Kidney (tissue), 14 donors: ENCODE measurements around the gene OR2S2. TPM values are rescaled to one million over a fixed set of nuclear protein-coding genes. Genes with fewer than 3 reads are reported as not detected.

ENCODE experiments used
- DNase-seq, 5 donors: peaks; one replicate each; pipeline ENCODE4 v3.0.0-alpha.2; 2013 to 2020
- FAIRE-seq: peaks from 2 replicates; lab custom pipeline; 2012; peaks lifted over from hg19 to GRCh38; lab: Jason Lieb, UNC
- H3K27ac ChIP-seq, 2 donors: one replicate each; pipeline ENCODE4 v1.7.0; 2013; ENCODE audit warnings: low read depth in 2 of 2, low read length in 2 of 2, inconsistent platforms in 1 of 2
- H3K27me3 ChIP-seq: one replicate; pipeline ENCODE4 v1.7.1; 2013; ENCODE audit warnings: low read length, inconsistent platforms; ENCODE audit not compliant: control insufficient read depth, insufficient read depth
- H3K36me3 ChIP-seq, 3 donors: one replicate each; pipeline versions ENCODE4 v1.7.0 to v1.7.1; 2013; ENCODE audit warnings: low read length in 3 of 3, control low read depth in 1 of 3, inconsistent platforms in 1 of 3; ENCODE audit not compliant: insufficient read depth in 3 of 3, control insufficient read depth in 2 of 3
- H3K4me1 ChIP-seq, 3 donors: one replicate each; pipeline versions ENCODE4 v1.7.0 to v1.7.1; 2013; ENCODE audit warnings: low read length in 3 of 3, inconsistent platforms in 1 of 3, low read depth in 1 of 3; ENCODE audit not compliant: control insufficient read depth in 2 of 3, insufficient read depth in 2 of 3
- H3K4me3 ChIP-seq, 3 donors: one replicate each; pipeline versions ENCODE4 v1.7.0 to v1.8.1; 2013; ENCODE audit warnings: low read length in 3 of 3, control low read depth in 1 of 3, inconsistent platforms in 1 of 3
- H3K9ac ChIP-seq, 3 donors: one replicate each; pipeline versions ENCODE4 v1.7.0 to v1.7.1; 2013; ENCODE audit warnings: low read length in 3 of 3, control low read depth in 1 of 3, inconsistent platforms in 1 of 3
- H3K9me3 ChIP-seq, 3 donors: one replicate each; pipeline versions ENCODE4 v1.7.0 to v1.7.1; 2013; ENCODE audit warnings: low read length in 3 of 3, control low read depth in 1 of 3, inconsistent platforms in 1 of 3; ENCODE audit not compliant: control insufficient read depth in 2 of 3, insufficient read depth in 1 of 3
- intact Hi-C: fragments of 100-400 bp; cut with DNase I; formaldehyde crosslinking; loops from one replicate; pipeline ENCODE4 v1.11.1; 2022
- polyA plus RNA-seq: library from polyadenylated mRNA; stranded (reverse); fragments of 350-450 nt; fragmentation: Illumina TruSeq; extraction: RNeasy Lipid Tissue Mini Kit (QIAGEN cat#74804); gene quantifications from one replicate; pipeline ENCODE4 v1.2.3, GENCODE V29; 2014; ENCODE audit warnings: low read depth, low replicate concordance; ENCODE audit not compliant: insufficient read depth
- total RNA-seq: library from RNA; stranded (reverse); fragmentation: NEBNext Ultra II Directional; extraction: Animal tissue kit (Norgen Biotek cat#: 25700); gene quantifications from one replicate; pipeline ENCODE4 v1.2.1, GENCODE V29; 2021
- TF ChIP-seq, protein P1 (sequence below): IDR thresholded peaks from 3 replicates; pipeline ENCODE4 v1.5.1; 2012; ENCODE audit warnings: mild to moderate bottlenecking, moderate library complexity, borderline replicate concordance; ENCODE audit not compliant: insufficient read depth; ENCODE audit errors: extremely low read depth
- donor health status: control.
- donor health status: control.
- donor health status: control.
- donor health status: control.
- donor health status: control.
- donor health status: DM: yes; HTN: yes; CAD: no.
- donor health status: Normal renal cell carcinoma (clear cell type).

Gene OR2S2
- total and polyA plus RNA-seq, 2 donors from 2014 or later = not detected

DNA sequence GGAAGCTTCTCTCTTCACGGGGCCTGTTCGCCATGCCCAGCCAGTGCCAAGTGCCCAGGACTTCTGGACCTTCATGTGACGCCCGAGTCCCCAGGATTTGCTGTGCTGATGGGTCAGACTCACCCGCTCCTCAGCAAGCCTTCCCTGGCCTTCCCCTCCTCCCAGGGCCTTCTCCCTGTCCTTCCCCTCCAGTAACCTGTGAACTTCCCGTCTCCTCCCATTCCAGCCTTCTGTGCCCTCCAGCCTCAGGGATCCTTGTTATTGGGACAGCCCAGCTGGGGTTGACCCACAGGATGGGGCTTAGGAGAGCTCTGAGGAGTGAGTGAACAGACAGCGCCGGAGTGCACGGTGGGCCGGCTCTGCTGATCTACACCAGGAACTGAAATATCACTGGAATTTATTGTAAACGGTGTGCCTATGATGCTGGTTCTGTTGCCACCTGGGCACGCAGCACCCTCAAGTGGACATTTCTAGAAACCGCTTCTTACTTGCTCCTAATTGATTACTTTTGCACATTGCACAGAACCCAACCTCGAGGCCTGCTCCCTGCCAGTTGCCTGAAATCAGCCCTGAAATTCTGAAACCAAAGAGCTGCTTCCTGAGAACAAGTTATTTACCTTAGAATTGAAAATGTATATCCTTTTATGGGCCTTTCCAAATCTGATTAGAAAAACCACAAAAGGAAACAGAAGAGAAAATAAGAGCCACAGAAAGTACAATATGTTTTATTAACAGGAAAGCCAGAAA, 47.2 kb downstream of the OR2S2 start:
- Histone ChIP-seq H3K4me3 (peak overlapping the region in 2 of 3 donors; percentile 1 to 38), H3K27ac (peak overlapping the region; percentile 90 to 96), H3K9ac (peak overlapping the region in 2 of 3 donors; percentile 57 to 66), H3K9me3 (peaks cover 0 to 4% (median 0%) of the 10 kb centered on the region in 3 donors), H3K36me3 (peaks cover 0 to 4% (median 0%) of the 10 kb centered on the region in 3 donors), H3K4me1 (peaks cover 5 to 66% (median 27%) of the 10 kb centered on the region in 3 donors), H3K27me3 (no peaks in the 10 kb centered on the region)
- FAIRE-seq (no peak), DNase-seq (peak in 2 of 5 donors; percentile 12 to 76)
- intact Hi-C loops = no loop called here
- TF ChIP-seq, protein P1, sequence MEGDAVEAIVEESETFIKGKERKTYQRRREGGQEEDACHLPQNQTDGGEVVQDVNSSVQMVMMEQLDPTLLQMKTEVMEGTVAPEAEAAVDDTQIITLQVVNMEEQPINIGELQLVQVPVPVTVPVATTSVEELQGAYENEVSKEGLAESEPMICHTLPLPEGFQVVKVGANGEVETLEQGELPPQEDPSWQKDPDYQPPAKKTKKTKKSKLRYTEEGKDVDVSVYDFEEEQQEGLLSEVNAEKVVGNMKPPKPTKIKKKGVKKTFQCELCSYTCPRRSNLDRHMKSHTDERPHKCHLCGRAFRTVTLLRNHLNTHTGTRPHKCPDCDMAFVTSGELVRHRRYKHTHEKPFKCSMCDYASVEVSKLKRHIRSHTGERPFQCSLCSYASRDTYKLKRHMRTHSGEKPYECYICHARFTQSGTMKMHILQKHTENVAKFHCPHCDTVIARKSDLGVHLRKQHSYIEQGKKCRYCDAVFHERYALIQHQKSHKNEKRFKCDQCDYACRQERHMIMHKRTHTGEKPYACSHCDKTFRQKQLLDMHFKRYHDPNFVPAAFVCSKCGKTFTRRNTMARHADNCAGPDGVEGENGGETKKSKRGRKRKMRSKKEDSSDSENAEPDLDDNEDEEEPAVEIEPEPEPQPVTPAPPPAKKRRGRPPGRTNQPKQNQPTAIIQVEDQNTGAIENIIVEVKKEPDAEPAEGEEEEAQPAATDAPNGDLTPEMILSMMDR = peak; percentile 50

DNA sequence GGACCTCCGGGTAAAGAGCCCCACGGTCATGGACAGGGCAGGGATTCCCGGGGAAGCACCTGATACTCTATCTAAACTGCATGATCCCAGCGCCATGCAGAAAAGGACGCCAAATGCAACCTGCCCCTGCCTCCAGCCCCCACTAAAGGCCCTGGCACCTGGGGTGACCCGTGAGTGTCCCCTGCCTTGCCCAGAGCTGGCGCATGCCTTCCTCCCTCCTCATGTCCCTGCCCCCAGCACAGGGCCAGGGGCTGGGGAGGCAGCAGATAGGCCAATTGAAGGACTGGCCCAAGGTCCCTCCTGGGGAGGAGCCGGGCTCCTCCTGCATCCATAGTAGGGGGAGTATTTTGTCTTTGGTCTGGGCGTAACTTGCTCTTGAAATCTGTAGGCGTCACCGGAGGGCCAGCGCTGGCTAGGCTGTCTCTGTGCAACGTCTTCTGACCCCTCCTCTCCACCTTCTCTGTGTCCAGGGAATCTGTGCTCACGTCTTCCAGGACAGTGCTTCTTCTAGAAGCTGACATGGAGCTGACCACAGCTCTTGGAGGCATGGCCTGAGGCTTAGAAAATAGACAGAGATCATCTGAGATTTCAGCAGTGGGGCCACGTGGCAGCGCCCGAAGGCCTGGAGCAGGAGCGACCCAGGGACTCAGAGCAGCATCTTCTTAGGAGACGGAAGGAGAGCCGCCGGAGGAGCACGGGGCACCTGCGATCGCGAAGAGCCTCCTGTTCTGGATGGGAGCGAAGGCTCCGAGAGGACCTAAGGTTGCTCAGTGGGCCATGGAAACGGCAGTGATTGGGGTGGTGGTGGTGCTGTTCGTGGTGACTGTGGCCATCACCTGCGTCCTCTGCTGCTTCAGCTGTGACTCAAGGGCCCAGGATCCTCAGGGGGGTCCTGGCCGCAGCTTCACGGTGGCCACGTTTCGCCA, 48.0 kb downstream of the OR2S2 start:
- TF ChIP-seq, protein P1 = no peak
- peak overlapping the region; percentile 90 to 96 for H3K27ac ChIP-seq
- intact Hi-C loops = no loop called here
- peaks cover 0 to 4% (median 0%) of the 10 kb centered on the region in 3 donors for H3K9me3 ChIP-seq
- no peak for DNase-seq
- FAIRE-seq = no peak
- peak overlapping the region in 1 of 3 donors; percentile 66 for H3K9ac ChIP-seq
- peak overlapping the region in 2 of 3 donors; percentile 1 to 38 for H3K4me3 ChIP-seq
- peaks cover 0 to 4% (median 0%) of the 10 kb centered on the region in 3 donors for H3K36me3 ChIP-seq
- H3K4me1 ChIP-seq = peaks cover 8 to 66% (median 34%) of the 10 kb centered on the region in 3 donors
- no peaks in the 10 kb centered on the region for H3K27me3 ChIP-seq

DNA sequence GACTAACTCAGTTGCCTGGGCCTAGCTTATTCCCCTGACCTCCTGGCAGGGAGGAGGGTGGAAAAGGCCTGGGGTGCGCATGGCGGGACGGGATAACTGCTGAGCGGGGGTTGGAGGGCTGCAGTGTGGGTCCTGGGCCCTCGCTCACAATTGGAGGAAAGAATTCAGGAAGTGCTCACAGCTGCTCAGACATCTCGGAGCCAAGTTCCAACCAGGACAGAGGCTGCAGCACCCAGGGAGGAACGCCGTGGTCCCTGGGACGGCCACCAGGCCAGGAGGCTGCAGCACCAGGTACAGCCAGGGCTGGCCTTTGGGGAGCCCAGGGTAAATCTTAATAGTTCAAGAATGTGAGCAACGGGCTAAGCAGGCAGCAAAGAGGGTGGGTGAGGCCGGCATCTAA, 48.7 kb downstream of the OR2S2 start, which contains the start of gene SPAAR:
TSS of gene SPAAR (plus strand) at position 217 of the 400 bp plus-strand sequence. CDS start 974 bp downstream, outside the sequence.
- TF ChIP-seq, protein P1 = no peak
- Histone ChIP-seq H3K27ac (peak within 1 kb of the TSS; percentile 90 to 96), H3K27me3 (no peaks in the 10 kb centered on the region), H3K9me3 (peaks cover 0 to 4% (median 0%) of the 10 kb centered on the region in 3 donors), H3K4me3 (peak within 1 kb of the TSS in 2 of 3 donors; percentile 1 to 38), H3K36me3 (peaks cover 0 to 4% (median 0%) of the 10 kb centered on the region in 3 donors), H3K4me1 (peaks cover 8 to 66% (median 38%) of the 10 kb centered on the region in 3 donors), H3K9ac (peak within 1 kb of the TSS in 1 of 3 donors; percentile 66)
- FAIRE-seq (no peak), DNase-seq (no peak)
- intact Hi-C loops = no loop called here
